Esophagus muscularis mucosa (tissue), 4 donors: ENCODE data around the gene GFRA4.

Experiments
- CTCF ChIP-seq, 3 experiments: fragments of 200-600 bp in 2 of 3; fragments of 450-650 bp in 1 of 3; sonication (generic) in 2 of 3; IDR thresholded peaks; one replicate each; pipeline ENCODE4 v1.5.1; 2017 to 2019; ENCODE audit warnings: antibody characterized with exemption in 3 of 3, mild to moderate bottlenecking in 2 of 3, moderate library complexity in 1 of 3
- EP300 ChIP-seq: sonication (generic); formaldehyde crosslinking; IDR thresholded peaks from one replicate; pipeline ENCODE4 v1.6.1; 2017; ENCODE audit warnings: antibody characterized with exemption
- POLR2A ChIP-seq: fragments of 450-650 bp; IDR thresholded peaks from one replicate; pipeline ENCODE4 v1.6.1; 2017; ENCODE audit warnings: antibody characterized with exemption, moderate library complexity, mild to moderate bottlenecking, low read depth

DNA sequence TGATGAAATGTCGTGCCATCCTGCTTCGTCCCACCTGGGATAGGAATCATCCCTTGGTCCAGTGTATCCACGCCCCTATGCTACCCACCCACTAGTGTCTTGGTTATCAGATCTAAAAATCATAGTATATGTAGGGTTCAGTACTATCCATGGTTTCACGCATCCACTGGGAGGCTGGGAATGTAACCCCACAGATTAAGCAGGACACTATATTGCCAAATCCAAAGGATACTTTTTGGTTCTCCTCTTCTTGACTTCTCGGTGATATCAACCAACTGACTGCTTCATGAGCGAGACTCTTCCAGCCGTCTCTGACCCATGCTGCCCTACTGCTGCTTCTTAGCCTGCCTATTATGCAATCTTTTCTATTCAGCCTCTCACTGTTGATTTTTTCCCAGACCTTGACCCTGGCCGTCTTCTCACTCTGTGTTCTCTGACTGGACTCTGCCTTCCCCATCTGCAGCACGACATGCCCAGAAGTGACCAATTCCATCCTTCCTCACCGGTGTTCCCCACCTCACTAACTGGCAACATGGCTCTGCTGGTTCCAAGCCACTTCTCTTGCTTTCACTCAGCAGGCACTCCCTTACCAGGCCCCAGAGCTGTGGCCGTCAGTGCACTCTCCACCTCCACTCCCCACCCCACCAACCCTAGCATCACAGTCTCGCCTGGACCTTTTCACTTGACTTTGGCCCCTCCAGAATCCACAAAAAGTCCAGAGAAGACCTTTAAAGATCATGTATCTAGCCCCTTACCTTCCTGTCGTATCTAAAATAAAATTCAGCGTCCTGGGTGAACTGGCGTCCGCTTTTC is 34.5 kb downstream of the GFRA4 start:
- TF ChIP-seq CTCF (IDR thresholded peaks at IDR 0.05) (no peak), EP300 (no peak), POLR2A (no peak)
